Measurements from ENCODE around the gene ADGRB2. TPM values are rescaled to one million over a fixed set of nuclear protein-coding genes. Genes with fewer than 3 reads are reported as not detected.

Gene ADGRB2
- total and polyA plus RNA-seq, 2 donors (not counting 1 experiment from before 2014, with no cell fraction given): 4.4 to 10.4 TPM

DNA sequence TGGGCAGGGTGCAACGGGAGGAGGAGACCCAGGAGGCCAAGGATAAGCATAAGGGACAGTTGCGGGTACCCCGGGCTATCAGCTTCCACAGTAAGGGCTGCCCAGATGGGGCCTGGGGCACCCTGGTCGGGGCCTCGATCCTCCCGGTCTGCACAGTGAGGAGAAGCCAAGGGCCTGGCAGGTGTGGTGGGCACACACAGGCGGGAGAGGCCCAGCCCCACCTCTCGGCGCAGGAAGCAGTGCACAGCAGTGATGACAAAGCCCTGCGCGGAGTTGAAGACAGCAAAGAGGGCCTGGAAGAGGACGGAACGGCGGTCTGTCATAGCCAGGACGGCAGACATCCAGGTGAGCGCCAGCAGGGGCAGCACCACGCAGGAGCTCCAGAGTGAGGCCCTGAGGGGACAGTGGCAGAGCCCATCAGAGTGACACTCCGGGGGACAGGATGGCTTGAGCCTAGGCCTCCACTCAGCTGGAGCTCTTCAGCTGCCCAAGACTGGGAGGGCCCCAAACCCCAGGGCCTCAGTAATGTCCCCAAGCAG, 31.3 kb downstream of the ADGRB2 start:
- Histone ChIP-seq H3K4me2 (ENCODE audit: extremely low read depth, insufficient read depth, low read length) (no peak overlapping the region), H4K20me1 (ENCODE audit: control insufficient read depth, extremely low read depth, insufficient read depth, low read length) (no peaks in the 10 kb centered on the region), H3K4me1 (ENCODE audit: control insufficient read depth, extremely low read depth, insufficient read depth, low read length) (no peaks in the 10 kb centered on the region), H3K27me3 (ENCODE audit: control insufficient read depth, insufficient read depth, low read length) (no peaks in the 10 kb centered on the region), H3K36me3 (ENCODE audit: control insufficient read depth, insufficient read depth, low read length) (no peaks in the 10 kb centered on the region), H3K4me3 (replicated peaks in 1 of 4; ENCODE audit: control extremely low read depth in 1 of 4, insufficient read depth in 1 of 4, low read depth in 3 of 4, low read length in 4 of 4) (no peak overlapping the region), H2AFZ (ENCODE audit: low read length) (no peak overlapping the region), H3K79me2 (ENCODE audit: control insufficient read depth, insufficient read depth, low read length) (no peaks in the 10 kb centered on the region), H3K9ac (ENCODE audit: insufficient read depth, low read length) (no peak overlapping the region), H3K9me3 (ENCODE audit: control insufficient read depth, insufficient read depth, low read depth, low read length) (no peaks in the 10 kb centered on the region), H3K27ac (ENCODE audit: insufficient read depth, low read length) (no peak overlapping the region)
- no peak for DNase-seq (ENCODE audit: low read depth in 2 of 2)
- TF ChIP-seq, protein P1, sequence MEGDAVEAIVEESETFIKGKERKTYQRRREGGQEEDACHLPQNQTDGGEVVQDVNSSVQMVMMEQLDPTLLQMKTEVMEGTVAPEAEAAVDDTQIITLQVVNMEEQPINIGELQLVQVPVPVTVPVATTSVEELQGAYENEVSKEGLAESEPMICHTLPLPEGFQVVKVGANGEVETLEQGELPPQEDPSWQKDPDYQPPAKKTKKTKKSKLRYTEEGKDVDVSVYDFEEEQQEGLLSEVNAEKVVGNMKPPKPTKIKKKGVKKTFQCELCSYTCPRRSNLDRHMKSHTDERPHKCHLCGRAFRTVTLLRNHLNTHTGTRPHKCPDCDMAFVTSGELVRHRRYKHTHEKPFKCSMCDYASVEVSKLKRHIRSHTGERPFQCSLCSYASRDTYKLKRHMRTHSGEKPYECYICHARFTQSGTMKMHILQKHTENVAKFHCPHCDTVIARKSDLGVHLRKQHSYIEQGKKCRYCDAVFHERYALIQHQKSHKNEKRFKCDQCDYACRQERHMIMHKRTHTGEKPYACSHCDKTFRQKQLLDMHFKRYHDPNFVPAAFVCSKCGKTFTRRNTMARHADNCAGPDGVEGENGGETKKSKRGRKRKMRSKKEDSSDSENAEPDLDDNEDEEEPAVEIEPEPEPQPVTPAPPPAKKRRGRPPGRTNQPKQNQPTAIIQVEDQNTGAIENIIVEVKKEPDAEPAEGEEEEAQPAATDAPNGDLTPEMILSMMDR (conservative IDR thresholded peaks at IDR 0.05 in 1 of 2, IDR thresholded peaks at IDR 0.05 in 1 of 2; ENCODE audit: low read depth in 1 of 2, low read length in 2 of 2): no peak
- TF ChIP-seq EZH2 (IDR thresholded peaks at IDR 0.05; ENCODE audit: low read length, missing control alignments): no peak

GRCh38 chr1:31732343-31732742, 31.8 kb downstream of the ADGRB2 start:
- no peaks in the 10 kb centered on the region for H3K79me2 ChIP-seq (ENCODE audit: control insufficient read depth, insufficient read depth, low read length)
- no peaks in the 10 kb centered on the region for H4K20me1 ChIP-seq (ENCODE audit: control insufficient read depth, extremely low read depth, insufficient read depth, low read length)
- H3K27me3 ChIP-seq (ENCODE audit: control insufficient read depth, insufficient read depth, low read length): no peaks in the 10 kb centered on the region
- no peaks in the 10 kb centered on the region for H3K36me3 ChIP-seq (ENCODE audit: control insufficient read depth, insufficient read depth, low read length)
- no peak overlapping the region for H3K9ac ChIP-seq (ENCODE audit: insufficient read depth, low read length)
- no peak overlapping the region for H2AFZ ChIP-seq (ENCODE audit: low read length)
- DNase-seq (ENCODE audit: low read depth in 2 of 2): no peak
- no peaks in the 10 kb centered on the region for H3K9me3 ChIP-seq (ENCODE audit: control insufficient read depth, insufficient read depth, low read depth, low read length)
- TF ChIP-seq, protein P1 (conservative IDR thresholded peaks at IDR 0.05 in 1 of 2, IDR thresholded peaks at IDR 0.05 in 1 of 2; ENCODE audit: low read depth in 1 of 2, low read length in 2 of 2): no peak
- TF ChIP-seq EZH2 (IDR thresholded peaks at IDR 0.05; ENCODE audit: low read length, missing control alignments): no peak
- no peak overlapping the region for H3K27ac ChIP-seq (ENCODE audit: insufficient read depth, low read length)
- no peaks in the 10 kb centered on the region for H3K4me1 ChIP-seq (ENCODE audit: control insufficient read depth, extremely low read depth, insufficient read depth, low read length)
- H3K4me2 ChIP-seq (ENCODE audit: extremely low read depth, insufficient read depth, low read length): no peak overlapping the region
- no peak overlapping the region for H3K4me3 ChIP-seq (replicated peaks in 1 of 4; ENCODE audit: control extremely low read depth in 1 of 4, insufficient read depth in 1 of 4, low read depth in 3 of 4, low read length in 4 of 4)

DNA sequence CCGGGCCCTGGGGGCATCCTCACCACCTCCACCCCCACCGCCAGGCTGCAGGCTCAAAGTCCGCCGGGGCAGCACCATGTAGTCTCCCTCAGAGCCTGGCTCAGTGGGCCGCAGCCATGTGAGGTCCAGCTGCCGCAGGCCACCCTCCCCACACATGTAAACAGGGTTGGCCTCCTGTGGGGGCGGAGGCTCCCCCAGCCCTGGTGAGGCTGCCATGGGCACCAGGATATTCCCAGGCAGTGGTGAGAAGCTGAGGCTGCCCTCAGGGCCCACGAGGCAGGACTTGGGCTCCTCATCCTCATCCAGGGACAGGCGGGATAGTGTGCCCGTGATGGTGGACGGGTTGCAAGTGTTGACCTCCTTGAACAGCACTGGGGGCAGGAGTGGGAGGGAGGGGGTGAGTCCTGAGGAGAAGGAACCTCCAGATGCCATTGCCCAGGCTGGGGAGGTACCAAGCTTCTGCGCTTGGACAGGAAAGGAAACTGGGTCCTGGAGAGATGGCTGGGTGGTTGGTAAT, 33.0 kb downstream of the ADGRB2 start:
- Histone ChIP-seq H2AFZ (ENCODE audit: low read length) (no peak overlapping the region), H3K27ac (ENCODE audit: insufficient read depth, low read length) (no peak overlapping the region), H3K9me3 (ENCODE audit: control insufficient read depth, insufficient read depth, low read depth, low read length) (no peaks in the 10 kb centered on the region), H3K4me1 (ENCODE audit: control insufficient read depth, extremely low read depth, insufficient read depth, low read length) (no peaks in the 10 kb centered on the region), H4K20me1 (ENCODE audit: control insufficient read depth, extremely low read depth, insufficient read depth, low read length) (no peaks in the 10 kb centered on the region), H3K27me3 (ENCODE audit: control insufficient read depth, insufficient read depth, low read length) (no peaks in the 10 kb centered on the region), H3K4me3 (replicated peaks in 1 of 4; ENCODE audit: control extremely low read depth in 1 of 4, insufficient read depth in 1 of 4, low read depth in 3 of 4, low read length in 4 of 4) (no peak overlapping the region), H3K4me2 (ENCODE audit: extremely low read depth, insufficient read depth, low read length) (no peak overlapping the region), H3K36me3 (ENCODE audit: control insufficient read depth, insufficient read depth, low read length) (no peaks in the 10 kb centered on the region), H3K9ac (ENCODE audit: insufficient read depth, low read length) (no peak overlapping the region), H3K79me2 (ENCODE audit: control insufficient read depth, insufficient read depth, low read length) (no peaks in the 10 kb centered on the region)
- TF ChIP-seq, protein P1 (conservative IDR thresholded peaks at IDR 0.05 in 1 of 2, IDR thresholded peaks at IDR 0.05 in 1 of 2; ENCODE audit: low read depth in 1 of 2, low read length in 2 of 2): no peak
- TF ChIP-seq EZH2 (IDR thresholded peaks at IDR 0.05; ENCODE audit: low read length, missing control alignments): no peak
- DNase-seq (ENCODE audit: low read depth in 2 of 2): no peak
